Keratinocyte (primary cell): ENCODE measurements around the gene TAS2R5. TPM values are rescaled to one million over a fixed set of nuclear protein-coding genes. Genes with fewer than 3 reads are reported as not detected.
"Not testable (repeated sequence)": the region's sequence is repeated elsewhere in the genome, so short reads cannot be mapped to it uniquely, and the experiment has no call there.

ENCODE experiments used
- DNase-seq: peaks from one replicate; pipeline ENCODE4 v3.0.0-alpha.2; 2011; ENCODE audit warnings: low read depth, missing footprints, low spot score
- FAIRE-seq: peaks from 2 replicates; lab custom pipeline; 2011; peaks lifted over from hg19 to GRCh38; lab: Jason Lieb, UNC
- H2AFZ ChIP-seq: 2 replicates; pipeline ENCODE4 v1.6.0; 2012; ENCODE audit warnings: low read length, control low read depth, inconsistent platforms; ENCODE audit not compliant: control insufficient read depth
- H3K27ac ChIP-seq: 2 replicates; pipeline ENCODE4 v1.5.1; 2011; ENCODE audit warnings: low read length; ENCODE audit not compliant: control insufficient read depth, insufficient read depth
- H3K27me3 ChIP-seq: 3 replicates; pipeline ENCODE4 v1.6.0; 2011; ENCODE audit warnings: low read length; ENCODE audit not compliant: control insufficient read depth, insufficient read depth; ENCODE audit errors: extremely low read depth
- H3K36me3 ChIP-seq, 2 experiments: 2 replicates in 1 of 2; 3 replicates in 1 of 2; pipeline ENCODE4 v1.5.1; 2011; ENCODE audit warnings: low read length in 2 of 2, mild to moderate bottlenecking in 1 of 2; ENCODE audit not compliant: control insufficient read depth in 2 of 2, insufficient read depth in 2 of 2; ENCODE audit errors: extremely low read depth in 1 of 2
- H3K4me1 ChIP-seq: 3 replicates; pipeline ENCODE4 v1.5.1; 2011; ENCODE audit warnings: low read length; ENCODE audit not compliant: control insufficient read depth, insufficient read depth; ENCODE audit errors: extremely low read depth
- H3K4me2 ChIP-seq: 3 replicates; pipeline ENCODE4 v1.6.0; 2011; ENCODE audit warnings: low read depth, low read length; ENCODE audit not compliant: control insufficient read depth, insufficient read depth; ENCODE audit errors: extremely low read depth
- H3K4me3 ChIP-seq, 3 experiments: fragments of 200-600 bp in 1 of 3; sonication (generic) in 1 of 3; 2 replicates in 2 of 3; 3 replicates in 1 of 3; pipeline ENCODE4 v1.5.1; 2011 to 2016; ENCODE audit warnings: low read length in 3 of 3, mild to moderate bottlenecking in 3 of 3, control low read depth in 2 of 3, inconsistent platforms in 1 of 3, low read depth in 1 of 3, mixed read lengths in 1 of 3, mixed run types in 1 of 3, moderate library complexity in 1 of 3; ENCODE audit not compliant: control insufficient read depth in 2 of 3, insufficient read depth in 2 of 3; ENCODE audit errors: extremely low read depth in 1 of 3
- H3K79me2 ChIP-seq: 2 replicates; pipeline ENCODE4 v1.6.0; 2012; ENCODE audit warnings: low read length; ENCODE audit not compliant: control insufficient read depth, insufficient read depth
- H3K9ac ChIP-seq: 3 replicates; pipeline ENCODE4 v1.6.0; 2011; ENCODE audit warnings: low read length; ENCODE audit not compliant: control insufficient read depth, insufficient read depth; ENCODE audit errors: extremely low read depth
- H3K9me1 ChIP-seq: 3 replicates; pipeline ENCODE4 v1.6.0; 2011; ENCODE audit warnings: low read length; ENCODE audit not compliant: control insufficient read depth, insufficient read depth; ENCODE audit errors: extremely low read depth
- H3K9me3 ChIP-seq: 2 replicates; pipeline ENCODE4 v1.5.1; 2012; ENCODE audit warnings: low read depth, low read length; ENCODE audit not compliant: control insufficient read depth
- H4K20me1 ChIP-seq: 3 replicates; pipeline ENCODE4 v1.6.0; 2011; ENCODE audit warnings: low read length; ENCODE audit not compliant: control insufficient read depth, insufficient read depth; ENCODE audit errors: extremely low read depth
- CTCF ChIP-seq, 3 experiments: IDR thresholded peaks in 1 of 3; conservative IDR thresholded peaks in 1 of 3; optimal IDR thresholded peaks in 1 of 3; 2 replicates in 2 of 3; 3 replicates in 1 of 3; pipeline versions ENCODE3 to v1.5.1; 2011; ENCODE audit warnings: low read length in 3 of 3, mild to moderate bottlenecking in 3 of 3, moderate library complexity in 2 of 3, control low read depth in 1 of 3, inconsistent platforms in 1 of 3; ENCODE audit not compliant: insufficient read depth in 2 of 3; ENCODE audit errors: extremely low read depth in 1 of 3
- EZH2 ChIP-seq: IDR thresholded peaks from one replicate; pipeline ENCODE4 v1.6.1; 2012; ENCODE audit warnings: inconsistent platforms, mild to moderate bottlenecking, low read length, moderate library complexity
- dilution Hi-C: fragments of 300-500 bp; cut with MboI; formaldehyde crosslinking; loops from one replicate; pipeline ENCODE4 v1.7.0; 2020; ENCODE audit warnings: low sequenced_read_pairs; ENCODE audit not compliant: extremely low pct_ligation_motif_present
- polyA plus RNA-seq, 5 experiments: library from polyadenylated mRNA; depleted of rRNA in 3 of 5; stranded (reverse) in 3 of 5; stranded (forward) in 1 of 5; unstranded in 1 of 5; fragments of >200 nt; gene quantifications; 1 replicate in 1 of 5; 2 replicates in 3 of 5; 3 replicates in 1 of 5; pipeline versions ENCODE4 v1.2.1 to v1.2.3, GENCODE V29; 2011 to 2012; ENCODE audit warnings: missing spikeins in 2 of 5, low read depth in 1 of 5, low replicate concordance in 1 of 5

Gene TAS2R5
- polyA plus RNA-seq, 1 donor (not counting 4 experiments of a cell fraction or from before 2014, with no cell fraction given): 2.0 TPM

- H3K4me3 ChIP-seq: no peak overlapping the region
- no peak for TF ChIP-seq EZH2
- TF ChIP-seq CTCF (optimal IDR thresholded peaks at IDR 0.05 in 1 of 3, IDR thresholded peaks at IDR 0.05 in 1 of 3, conservative IDR thresholded peaks at IDR 0.05 in 1 of 3; ENCODE audit: extremely low read depth in 1 of 3, insufficient read depth in 2 of 3, low read length in 3 of 3): no peak
- H3K4me1 ChIP-seq: peaks cover 10% of the 10 kb centered on the region
- no peak for DNase-seq
- peaks cover 30% of the 10 kb centered on the region for H3K79me2 ChIP-seq
- dilution Hi-C loops: no loop called here
- H2AFZ ChIP-seq: no peak overlapping the region
- H3K4me2 ChIP-seq: no peak overlapping the region
- H3K9me3 ChIP-seq: no peaks in the 10 kb centered on the region
- no peaks in the 10 kb centered on the region for H3K9me1 ChIP-seq
- peaks cover 20 to 26% of the 10 kb centered on the region in 2 experiments for H3K36me3 ChIP-seq
- no peak for FAIRE-seq
- H4K20me1 ChIP-seq: no peaks in the 10 kb centered on the region
- H3K27ac ChIP-seq: no peak overlapping the region
- H3K9ac ChIP-seq: no peak overlapping the region
- H3K27me3 ChIP-seq: no peaks in the 10 kb centered on the region
These were observed 45.9 kb upstream of the TAS2R5 start for GRCh38 chr7:141744131-141744530.

- Histone ChIP-seq H3K27me3 (no peaks in the 10 kb centered on the region), H3K79me2 (no peaks in the 10 kb centered on the region), H3K4me3 (no peak overlapping the region), H3K9ac (no peak overlapping the region), H3K4me2 (no peak overlapping the region), H4K20me1 (no peaks in the 10 kb centered on the region), H3K4me1 (no peaks in the 10 kb centered on the region), H2AFZ (no peak overlapping the region), H3K27ac (no peak overlapping the region), H3K9me3 (peaks cover 4% of the 10 kb centered on the region), H3K36me3 (peaks cover 27 to 35% of the 10 kb centered on the region in 2 experiments), H3K9me1 (no peaks in the 10 kb centered on the region)
- dilution Hi-C loops: no loop called here
- TF ChIP-seq EZH2: no peak
- TF ChIP-seq CTCF (optimal IDR thresholded peaks at IDR 0.05 in 1 of 3, IDR thresholded peaks at IDR 0.05 in 1 of 3, conservative IDR thresholded peaks at IDR 0.05 in 1 of 3; ENCODE audit: extremely low read depth in 1 of 3, insufficient read depth in 2 of 3, low read length in 3 of 3): no peak
- FAIRE-seq (no peak), DNase-seq (no peak)
These were observed 41.6 kb upstream of the TAS2R5 start for GRCh38 chr7:141748396-141748795.

- H4K20me1 ChIP-seq, H3K9me3 ChIP-seq, H3K9me1 ChIP-seq, H3K27me3 ChIP-seq, H3K4me2 ChIP-seq, dilution Hi-C loops, H3K4me3 ChIP-seq, DNase-seq, H3K79me2 ChIP-seq, H3K27ac ChIP-seq, H3K4me1 ChIP-seq, H2AFZ ChIP-seq, H3K9ac ChIP-seq, FAIRE-seq: not testable (repeated sequence)
- peaks cover 20 to 34% of the 10 kb centered on the region in 2 experiments for H3K36me3 ChIP-seq
These were observed 38.1 kb upstream of the TAS2R5 start for GRCh38 chr7:141751904-141752303.
